Neutrophil (primary cell): Measurements from ENCODE around the gene GPR15.

Source experiments
- H3K27ac ChIP-seq: fragments of 200-600 bp; sonication (generic); 2 replicates; pipeline ENCODE4 v1.5.1; 2016; ENCODE audit warnings: mild to moderate bottlenecking, moderate library complexity
- H3K27me3 ChIP-seq: fragments of 200-600 bp; sonication (generic); 2 replicates; pipeline ENCODE4 v1.6.0; 2016; ENCODE audit warnings: mild to moderate bottlenecking
- H3K36me3 ChIP-seq: fragments of 200-600 bp; sonication (generic); 2 replicates; pipeline ENCODE4 v1.5.1; 2017
- H3K4me1 ChIP-seq, 2 experiments: fragments of 200-600 bp in 1 of 2; sonication (generic) in 1 of 2; 1 replicate in 1 of 2; 2 replicates in 1 of 2; pipeline versions ENCODE4 v1.5.1 to v1.6.1; 2013 to 2016; ENCODE audit warnings: low read depth in 1 of 2, low read length in 1 of 2, mild to moderate bottlenecking in 1 of 2, moderate library complexity in 1 of 2; ENCODE audit not compliant: control insufficient read depth in 1 of 2, insufficient read depth in 1 of 2
- H3K4me3 ChIP-seq, 2 experiments: fragments of 200-600 bp in 1 of 2; sonication (generic) in 1 of 2; 1 replicate in 1 of 2; 2 replicates in 1 of 2; pipeline ENCODE4 v1.5.1; 2013 to 2016; ENCODE audit warnings: low read depth in 1 of 2, low read length in 1 of 2, mild to moderate bottlenecking in 1 of 2, moderate library complexity in 1 of 2
- H3K9me3 ChIP-seq: fragments of 200-600 bp; sonication (generic); 2 replicates; pipeline ENCODE4 v1.5.1; 2016
- CTCF ChIP-seq: fragments of 200-600 bp; sonication (generic); IDR thresholded peaks from 2 replicates; pipeline ENCODE4 v1.5.1; 2016; ENCODE audit warnings: antibody characterized with exemption

GPR15 gene

GRCh38 chr3:98531622-98532274, at the start of gene GPR15:
GPR15 (plus strand) TSS chr3:98531978; CDS start chr3:98532034, 56 bp downstream.
- no peaks in the 10 kb centered on the region for H3K36me3 ChIP-seq
- no peaks in the 10 kb centered on the region for H3K27me3 ChIP-seq
- no peaks in the 10 kb centered on the region for H3K9me3 ChIP-seq
- no peak for TF ChIP-seq CTCF
- no peaks in the 10 kb centered on the region for H3K4me1 ChIP-seq
- H3K27ac ChIP-seq, result no peak within 1 kb of the TSS
- no peak within 1 kb of the TSS for H3K4me3 ChIP-seq

DNA sequence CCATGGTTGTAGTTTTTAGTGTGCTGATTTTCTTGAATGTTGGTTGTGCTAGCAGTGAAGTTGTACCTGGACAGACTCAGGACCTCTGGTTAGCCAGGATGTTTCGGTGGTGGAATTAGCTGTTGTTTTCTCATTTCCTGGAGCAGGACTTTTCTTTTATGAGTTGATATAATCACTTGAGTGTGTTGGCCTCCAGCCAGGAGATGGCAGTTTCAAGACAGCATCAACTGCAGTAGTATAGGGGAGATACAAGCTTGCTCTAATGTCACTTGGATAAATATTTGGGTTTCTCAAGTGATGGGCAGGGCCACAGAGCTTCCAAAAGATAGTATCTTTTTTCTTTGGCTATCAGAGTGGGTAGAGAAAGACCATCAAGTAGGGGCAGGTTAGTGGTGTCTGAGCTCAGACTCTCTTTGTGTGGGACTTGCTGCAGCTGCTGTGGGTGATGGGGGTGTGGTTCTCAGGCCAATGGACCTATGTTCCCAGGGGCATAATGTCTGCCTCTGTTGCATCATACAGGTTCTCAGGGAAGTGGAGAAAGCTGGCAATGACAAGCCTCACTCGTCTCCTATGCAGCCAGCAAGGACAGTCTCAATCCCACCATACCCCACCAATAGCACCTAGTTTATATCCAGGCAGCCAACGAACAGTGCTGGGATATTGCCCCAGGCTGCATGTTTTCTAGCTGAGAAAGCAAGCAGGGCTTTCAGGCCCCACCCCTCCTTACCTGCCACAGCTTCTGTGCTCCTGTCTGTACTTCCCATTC, 48.9 kb upstream of the GPR15 start:
- no peak overlapping the region for H3K4me3 ChIP-seq
- no peaks in the 10 kb centered on the region for H3K27me3 ChIP-seq
- H3K9me3 ChIP-seq, result peaks cover 2% of the 10 kb centered on the region
- TF ChIP-seq CTCF, result no peak
- no peaks in the 10 kb centered on the region for H3K4me1 ChIP-seq
- H3K36me3 ChIP-seq, result no peaks in the 10 kb centered on the region
- H3K27ac ChIP-seq, result no peak overlapping the region

DNA sequence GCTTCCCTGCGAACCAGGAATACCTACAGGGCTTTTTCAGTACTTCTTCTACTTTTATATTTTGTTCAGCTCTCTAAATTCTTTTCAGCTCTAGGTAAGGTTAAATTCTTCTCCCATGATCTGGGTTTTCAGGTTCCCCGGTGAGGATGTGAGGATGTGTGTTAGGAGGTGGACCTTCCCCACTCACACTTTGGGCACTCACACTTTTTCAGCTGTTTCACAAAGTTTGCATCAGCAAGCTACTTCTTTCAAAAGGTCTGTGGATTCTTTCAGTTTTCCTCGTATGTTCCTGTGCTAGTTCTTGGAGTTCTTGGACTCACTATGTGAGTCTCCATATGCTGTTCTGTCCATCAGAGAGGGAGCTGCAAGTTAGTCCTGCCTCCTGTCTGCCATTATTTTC, 48.2 kb upstream of the GPR15 start:
- TF ChIP-seq CTCF, result no peak
- Histone ChIP-seq H3K9me3 (peaks cover 2% of the 10 kb centered on the region), H3K27me3 (no peaks in the 10 kb centered on the region), H3K4me3 (no peak overlapping the region), H3K27ac (no peak overlapping the region), H3K36me3 (no peaks in the 10 kb centered on the region), H3K4me1 (no peaks in the 10 kb centered on the region)

GRCh38 chr3:98497381-98497780, 34.4 kb upstream of the GPR15 start, which contains the start of gene OR5K2:
OR5K2 (plus strand) TSS chr3:98497681; CDS start chr3:98497681, 0 bp downstream.
- Histone ChIP-seq H3K4me3 (no peak within 1 kb of the TSS), H3K36me3 (no peaks in the 10 kb centered on the region), H3K9me3 (no peaks in the 10 kb centered on the region), H3K27me3 (peaks cover 9% of the 10 kb centered on the region), H3K27ac (no peak within 1 kb of the TSS), H3K4me1 (no peaks in the 10 kb centered on the region)
- no peak for TF ChIP-seq CTCF

DNA sequence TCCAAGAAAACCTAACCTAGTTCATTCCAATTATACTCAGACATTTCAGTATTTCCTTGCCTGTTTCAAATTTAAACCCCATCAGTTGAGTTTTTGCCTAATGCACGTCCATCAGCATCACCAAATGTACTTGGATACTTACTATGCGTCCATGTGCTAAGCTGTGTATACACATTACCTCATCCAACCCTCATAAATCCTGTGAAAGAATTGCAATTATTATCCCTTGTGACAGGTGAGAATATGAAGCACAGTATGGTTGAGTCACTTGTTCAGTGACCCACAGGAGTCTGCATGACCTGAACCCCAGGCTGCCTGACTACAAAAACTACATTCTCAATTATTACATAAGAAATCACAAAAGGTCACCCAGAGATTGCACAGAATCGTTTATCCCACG, 31.8 kb upstream of the GPR15 start:
- Histone ChIP-seq H3K4me1 (no peaks in the 10 kb centered on the region), H3K4me3 (no peak overlapping the region), H3K27ac (no peak overlapping the region), H3K27me3 (peaks cover 2% of the 10 kb centered on the region), H3K36me3 (no peaks in the 10 kb centered on the region), H3K9me3 (no peaks in the 10 kb centered on the region)
- no peak for TF ChIP-seq CTCF
